Neural progenitor cell (in vitro differentiated cells): Measurements from ENCODE around the gene DGKD. TPM values are rescaled to one million over a fixed set of nuclear protein-coding genes. Genes with fewer than 3 reads are reported as not detected.

Experiments
- DNase-seq: peaks from one replicate; pipeline ENCODE4 v3.0.0-alpha.2; 2016; ENCODE audit warnings: low spot score
- H2AFZ ChIP-seq: fragments of 200-600 bp; sonication (generic); replicated peaks from 2 replicates; pipeline ENCODE4 v1.6.1; 2016; ENCODE audit warnings: antibody characterized with exemption
- H3F3A ChIP-seq: fragments of 200-600 bp; sonication (generic); 2 replicates; pipeline ENCODE4 v1.6.1; 2016; ENCODE audit warnings: antibody characterized with exemption, low read depth
- H3K27ac ChIP-seq: fragments of 200-600 bp; sonication (generic); 2 replicates; pipeline ENCODE4 v1.5.1; 2016; ENCODE audit warnings: mild to moderate bottlenecking
- H3K27me3 ChIP-seq: fragments of 200-600 bp; sonication (generic); 2 replicates; pipeline ENCODE4 v1.6.1; 2016; ENCODE audit warnings: mild to moderate bottlenecking, moderate library complexity
- H3K36me3 ChIP-seq: fragments of 200-600 bp; sonication (generic); 2 replicates; pipeline ENCODE4 v1.5.1; 2016
- H3K4me1 ChIP-seq: fragments of 200-600 bp; sonication (generic); 2 replicates; pipeline ENCODE4 v1.6.1; 2016; ENCODE audit warnings: mixed run types
- H3K4me2 ChIP-seq: fragments of 200-600 bp; sonication (generic); 2 replicates; pipeline ENCODE4 v1.6.1; 2016
- H3K4me3 ChIP-seq: fragments of 200-600 bp; sonication (generic); 2 replicates; pipeline ENCODE4 v1.5.1; 2016
- H3K79me2 ChIP-seq: fragments of 200-600 bp; sonication (generic); 2 replicates; pipeline ENCODE4 v1.6.1; 2016; ENCODE audit warnings: low read depth
- H3K9ac ChIP-seq: fragments of 200-600 bp; sonication (generic); 2 replicates; pipeline ENCODE4 v1.6.1; 2016
- H3K9me3 ChIP-seq: fragments of 200-600 bp; sonication (generic); 2 replicates; pipeline ENCODE4 v1.5.1; 2016; ENCODE audit warnings: low read depth
- H4K20me1 ChIP-seq: fragments of 200-600 bp; sonication (generic); 2 replicates; pipeline ENCODE4 v1.6.1; 2016; ENCODE audit warnings: low read depth
- H3K27ac Mint-ChIP-seq: 3 replicates; pipeline ENCODE4 v1.8.0; 2021; ENCODE audit warnings: mixed read lengths
- H3K27me3 Mint-ChIP-seq: 2 replicates; pipeline ENCODE4 v1.8.0; 2022; ENCODE audit warnings: low read depth, mild to moderate bottlenecking, inconsistent platforms, moderate library complexity, mixed read lengths; ENCODE audit not compliant: insufficient read depth
- H3K36me3 Mint-ChIP-seq: 3 replicates; pipeline ENCODE4 v1.8.0; 2021; ENCODE audit warnings: mixed read lengths
- H3K4me1 Mint-ChIP-seq: 3 replicates; pipeline ENCODE4 v1.8.0; 2021; ENCODE audit warnings: mixed read lengths
- H3K4me3 Mint-ChIP-seq: 3 replicates; pipeline ENCODE4 v1.8.0; 2021; ENCODE audit warnings: mild to moderate bottlenecking, moderate library complexity, mixed read lengths
- H3K9me3 Mint-ChIP-seq: 3 replicates; pipeline ENCODE4 v1.8.0; 2020; ENCODE audit warnings: mixed read lengths
- CTCF ChIP-seq: fragments of 200-600 bp; sonication (generic); IDR thresholded peaks from 2 replicates; pipeline ENCODE4 v1.5.1; 2017; ENCODE audit warnings: antibody characterized with exemption, mild to moderate bottlenecking
- EZH2 ChIP-seq: fragments of 200-600 bp; sonication (generic); IDR thresholded peaks from 2 replicates; pipeline ENCODE4 v1.6.1; 2017; ENCODE audit warnings: antibody characterized with exemption, mild to moderate bottlenecking, moderate library complexity
- EZH2phosphoT487 ChIP-seq: fragments of 200-600 bp; sonication (generic); IDR thresholded peaks from 2 replicates; pipeline ENCODE4 v1.6.1; 2017; ENCODE audit warnings: antibody characterized with exemption
- total RNA-seq: library from RNA; depleted of rRNA; stranded (reverse); fragments of >200 nt; gene quantifications from 2 replicates; pipeline ENCODE4 v1.2.3, GENCODE V29; 2015; ENCODE audit warnings: low replicate concordance

Gene DGKD
- total RNA-seq, 1 donor from 2014 or later = 10.9 TPM

DNA sequence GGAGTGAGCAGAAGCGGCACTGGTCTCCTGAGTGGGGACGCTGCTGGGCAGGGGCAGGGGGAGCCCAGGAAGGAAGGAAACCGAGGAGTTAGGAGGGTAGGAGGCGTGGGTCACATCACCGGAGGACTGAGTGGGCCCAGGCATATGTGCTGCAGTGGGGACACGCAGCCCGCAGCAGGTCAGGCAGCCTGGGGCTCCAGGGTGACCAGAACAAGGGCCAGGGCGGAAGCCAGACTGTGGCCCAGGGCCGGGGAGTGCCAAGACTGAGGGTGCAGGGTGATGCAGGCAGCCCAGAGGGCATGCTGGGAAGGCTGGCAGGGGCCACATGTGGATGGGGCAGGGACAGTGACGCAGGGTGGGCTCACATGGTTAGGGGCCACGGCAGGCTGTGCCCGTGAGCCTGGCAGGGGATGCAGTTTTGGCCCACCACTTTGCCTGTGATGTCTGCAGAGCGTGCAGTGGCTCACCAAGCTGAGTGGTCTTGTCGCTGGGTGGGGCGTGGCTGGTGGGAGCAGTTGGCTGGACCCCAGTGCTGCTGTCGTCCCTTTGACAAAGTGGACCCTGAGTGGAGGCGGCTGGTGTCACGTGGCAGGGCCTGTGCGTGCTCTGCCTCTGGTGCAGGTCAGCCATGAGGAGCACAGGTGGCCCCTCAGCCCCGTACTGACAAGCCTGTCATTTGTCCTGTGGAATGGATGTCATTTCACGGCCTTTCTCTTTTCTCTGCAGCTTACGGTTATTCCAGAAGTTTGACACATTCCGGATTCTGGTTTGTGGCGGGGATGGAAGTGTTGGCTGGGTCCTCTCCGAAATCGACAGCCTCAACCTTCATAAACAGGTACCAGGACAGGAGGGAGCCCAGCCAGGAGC is 87.1 kb downstream of the DGKD start:
- Mint-ChIP-seq H3K27me3 (peaks cover 6% of the 10 kb centered on the region), H3K27ac (no peak overlapping the region), H3K4me3 (no peak overlapping the region), H3K36me3 (peaks cover 6% of the 10 kb centered on the region), H3K9me3 (no peaks in the 10 kb centered on the region), H3K4me1 (peaks cover 2% of the 10 kb centered on the region)
- H3K9ac ChIP-seq = no peak overlapping the region
- H3K9me3 ChIP-seq = no peaks in the 10 kb centered on the region
- no peaks in the 10 kb centered on the region for H3K27me3 ChIP-seq
- H3K4me2 ChIP-seq = no peak overlapping the region
- no peaks in the 10 kb centered on the region for H3K79me2 ChIP-seq
- no peaks in the 10 kb centered on the region for H4K20me1 ChIP-seq
- H3K4me1 ChIP-seq = no peaks in the 10 kb centered on the region
- TF ChIP-seq EZH2 (no peak), EZH2phosphoT487 (no peak), CTCF (no peak)
- no peak overlapping the region for H3K27ac ChIP-seq
- H3K36me3 ChIP-seq = no peaks in the 10 kb centered on the region
- H2AFZ ChIP-seq = no peak overlapping the region
- no peak overlapping the region for H3K4me3 ChIP-seq
- no peak for DNase-seq
- no peaks in the 10 kb centered on the region for H3F3A ChIP-seq

DNA sequence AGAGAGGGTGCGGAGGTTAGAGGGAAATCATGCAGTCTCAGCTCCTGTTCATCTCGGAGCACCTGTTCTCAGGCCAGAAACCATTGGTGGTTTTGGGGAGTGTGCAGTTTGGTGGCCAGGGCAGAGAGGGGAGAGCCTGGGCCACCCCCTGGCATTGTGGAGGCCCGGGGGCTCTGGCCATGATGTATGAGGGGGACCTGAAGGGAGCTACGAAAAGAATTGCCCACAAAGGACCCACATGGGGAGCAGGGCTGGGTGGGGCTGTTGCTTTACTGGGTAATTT is 87.7 kb downstream of the DGKD start:
- peaks cover 2% of the 10 kb centered on the region for H3K4me1 Mint-ChIP-seq

GRCh38 chr2:233443511-233444183 is 89.4 kb downstream of the DGKD start:
- Histone ChIP-seq H2AFZ (no peak overlapping the region), H3K79me2 (no peaks in the 10 kb centered on the region), H3K4me3 (no peak overlapping the region), H3K27ac (no peak overlapping the region), H3K9me3 (no peaks in the 10 kb centered on the region), H3K9ac (no peak overlapping the region), H3K4me2 (no peak overlapping the region), H3K4me1 (peaks cover under 1% of the 10 kb centered on the region), H3K27me3 (no peaks in the 10 kb centered on the region), H4K20me1 (no peaks in the 10 kb centered on the region), H3K36me3 (no peaks in the 10 kb centered on the region), H3F3A (no peaks in the 10 kb centered on the region)
- Mint-ChIP-seq H3K4me1 (peaks cover 7% of the 10 kb centered on the region), H3K27me3 (peaks cover 7% of the 10 kb centered on the region), H3K27ac (no peak overlapping the region), H3K9me3 (no peaks in the 10 kb centered on the region), H3K4me3 (no peak overlapping the region), H3K36me3 (peaks cover 12% of the 10 kb centered on the region)
- TF ChIP-seq CTCF (peak; percentile 79), EZH2phosphoT487 (no peak)
- peak; percentile 77 for DNase-seq

More for the DNA sequence above, 87.7 kb downstream of the DGKD start:
- no peaks in the 10 kb centered on the region for H3K9me3 ChIP-seq
- no peak overlapping the region for H3K27ac ChIP-seq
- H3K4me3 ChIP-seq = no peak overlapping the region
- no peaks in the 10 kb centered on the region for H3K4me1 ChIP-seq
- no peak overlapping the region for H2AFZ ChIP-seq
- H3K4me2 ChIP-seq = no peak overlapping the region
- Mint-ChIP-seq H3K4me3 (no peak overlapping the region), H3K36me3 (peaks cover 6% of the 10 kb centered on the region), H3K27me3 (peaks cover 7% of the 10 kb centered on the region), H3K9me3 (no peaks in the 10 kb centered on the region), H3K27ac (no peak overlapping the region)
- no peak overlapping the region for H3K9ac ChIP-seq
- no peaks in the 10 kb centered on the region for H3K36me3 ChIP-seq
- H3K79me2 ChIP-seq = no peaks in the 10 kb centered on the region
- H3K27me3 ChIP-seq = no peaks in the 10 kb centered on the region
- TF ChIP-seq EZH2phosphoT487 = no peak
- no peak for TF ChIP-seq EZH2
- TF ChIP-seq CTCF = no peak
- H4K20me1 ChIP-seq = no peaks in the 10 kb centered on the region
- no peak for DNase-seq
- H3F3A ChIP-seq = no peaks in the 10 kb centered on the region
